K562 (cell line): ENCODE results near the gene SLC2A9. TPM values are rescaled to one million over a fixed set of nuclear protein-coding genes. Genes with fewer than 3 reads are reported as not detected.
A peak's percentile ranks its signal among the peaks of the same experiment; 100 is the strongest.

Experiments
- C11orf30 ChIP-seq: fragments of 450-650 bp; IDR thresholded peaks from 2 replicates; pipeline ENCODE4 v1.6.1; 2016; ENCODE audit warnings: low read depth, mild to moderate bottlenecking
- CBFB ChIP-seq: sonication (generic); formaldehyde crosslinking; IDR thresholded peaks from 2 replicates; pipeline ENCODE4 v1.4.0; 2020; ENCODE audit warnings: mild to moderate bottlenecking, missing genetic modification reagents
- CBX5 ChIP-seq: IDR thresholded peaks from 2 replicates; pipeline ENCODE4 v1.6.1; 2014; ENCODE audit warnings: low read depth, borderline replicate concordance
- HDAC1 ChIP-seq, 2 experiments: fragments of 450-650 bp; IDR thresholded peaks; 2 replicates each; pipeline ENCODE4 v1.6.1; 2016 to 2017; ENCODE audit warnings: inconsistent platforms in 1 of 2, mild to moderate bottlenecking in 1 of 2, moderate library complexity in 1 of 2
- RBFOX2 ChIP-seq: fragments of 200-400 bp; formaldehyde crosslinking; IDR thresholded peaks from 2 replicates; pipeline ENCODE4 v1.6.1; 2017; ENCODE audit warnings: low read depth, mild to moderate bottlenecking, low read length, moderate library complexity
- WHSC1 ChIP-seq: IDR thresholded peaks from one replicate; pipeline ENCODE4 v1.6.1; 2012; ENCODE audit warnings: low read length, control low read depth, inconsistent platforms
- ZBTB5 ChIP-seq: fragments of 450-650 bp; IDR thresholded peaks from 2 replicates; pipeline ENCODE4 v1.6.1; 2017; ENCODE audit warnings: antibody characterized with exemption
- ZEB2 ChIP-seq: fragments of 450-650 bp; IDR thresholded peaks from 2 replicates; pipeline ENCODE4 v1.6.1; 2016
- ZNF695 ChIP-seq: fragments of 450-650 bp; formaldehyde crosslinking; IDR thresholded peaks from 2 replicates; pipeline ENCODE4 v1.4.0; 2020; ENCODE audit warnings: mild to moderate bottlenecking, moderate library complexity
- polyA plus RNA-seq, 8 experiments: library from polyadenylated mRNA; depleted of rRNA in 4 of 8; stranded (reverse) in 5 of 8; unstranded in 3 of 8; fragments of >200 nt; fragmentation: Nextera tagmentation in 2 of 8; fragmentation: Illumina TruSeq in 1 of 8; extraction: Ambion mirVana in 2 of 8; extraction: Trizol in 1 of 8; gene quantifications; 2 replicates each; pipeline versions ENCODE4 v1.2.1 to v1.2.3, GENCODE V29; 2011 to 2014; ENCODE audit warnings: inconsistent platforms in 1 of 8, missing spikeins in 1 of 8
- total RNA-seq, 7 experiments: library from RNA; depleted of rRNA in 6 of 7; stranded (reverse); fragments of >200 nt in 6 of 7; fragmentation: Illumina TruSeq in 2 of 7; extraction: Trizol in 2 of 7; gene quantifications; 2 replicates each; pipeline versions ENCODE4 v1.2.1 to v1.2.3, GENCODE V29; 2011 to 2021; ENCODE audit warnings: low replicate concordance in 1 of 7

SLC2A9 gene
- total and polyA plus RNA-seq, 9 of the 15 experiments (the other 6 are each of a cell fraction or from before 2014, with no cell fraction given) = 0.15 to 1.9 (median 0.76) TPM

DNA sequence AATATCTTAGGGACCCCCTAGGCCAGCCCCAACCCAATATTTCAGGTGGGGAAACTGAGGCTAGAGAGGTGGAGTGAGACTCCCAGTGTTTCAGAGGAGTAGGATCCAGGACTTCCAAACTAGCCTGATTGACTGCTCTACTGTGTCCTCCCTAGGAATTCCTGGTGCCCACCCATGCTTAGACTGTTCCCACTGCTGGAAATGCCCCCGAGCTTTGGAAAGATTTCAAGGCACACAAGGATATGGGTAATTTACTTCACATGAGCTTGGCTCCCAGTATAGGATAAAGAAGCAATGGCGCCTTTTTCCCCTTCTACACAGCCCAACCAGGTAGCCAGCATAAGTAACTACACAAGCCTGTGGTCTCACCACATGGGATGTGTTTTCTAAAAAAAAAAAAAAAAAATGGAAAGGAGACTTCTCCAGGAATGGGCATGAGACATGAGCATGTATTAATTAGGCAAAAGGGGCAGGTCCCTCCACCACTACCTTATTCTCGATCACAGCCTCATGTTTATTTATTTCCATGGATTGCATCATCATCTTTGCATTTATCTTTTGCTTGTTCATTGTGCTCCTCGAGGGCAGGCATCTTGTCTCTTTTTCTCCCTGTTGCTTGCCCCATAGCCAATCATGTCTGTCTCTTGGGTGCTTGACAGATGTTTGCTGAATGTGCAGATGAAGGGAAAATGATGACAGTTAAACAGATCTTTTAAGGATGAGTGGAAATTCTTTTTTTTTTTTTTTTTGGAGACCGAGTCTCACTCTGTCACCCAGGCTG is 173.1 kb downstream of the SLC2A9 start (continued):
- TF ChIP-seq WHSC1 (no peak), ZBTB5 (no peak), CBFB (CRISPR knock-in tag) (no peak), ZEB2 (no peak), ZNF695 (no peak), HDAC1 (IDR thresholded peaks at IDR 0.05) (no peak), RBFOX2 (peak; percentile 26; the same call in 1 of the 2 replicates), C11orf30 (peak; percentile 37; the same call in 1 of the 2 replicates), CBX5 (no peak)
